Measurements from ENCODE around the gene GPR55.

The GPR55 gene

GRCh38 chr2:230908092-230908594 lies 16.9 kb downstream of the GPR55 start:
- Histone ChIP-seq H3K36me3 (no peaks in the 10 kb centered on the region), H3K4me1 (ENCODE audit: control insufficient read depth in 1 of 2, insufficient read depth in 1 of 2, low read depth in 1 of 2, low read length in 1 of 2) (no peaks in the 10 kb centered on the region), H3K27ac (no peak overlapping the region), H3K27me3 (no peaks in the 10 kb centered on the region), H3K9me3 (no peaks in the 10 kb centered on the region), H3K4me3 (ENCODE audit: low read depth in 1 of 2, low read length in 1 of 2) (no peak overlapping the region)
- no peak for TF ChIP-seq CTCF (IDR thresholded peaks at IDR 0.05)

DNA sequence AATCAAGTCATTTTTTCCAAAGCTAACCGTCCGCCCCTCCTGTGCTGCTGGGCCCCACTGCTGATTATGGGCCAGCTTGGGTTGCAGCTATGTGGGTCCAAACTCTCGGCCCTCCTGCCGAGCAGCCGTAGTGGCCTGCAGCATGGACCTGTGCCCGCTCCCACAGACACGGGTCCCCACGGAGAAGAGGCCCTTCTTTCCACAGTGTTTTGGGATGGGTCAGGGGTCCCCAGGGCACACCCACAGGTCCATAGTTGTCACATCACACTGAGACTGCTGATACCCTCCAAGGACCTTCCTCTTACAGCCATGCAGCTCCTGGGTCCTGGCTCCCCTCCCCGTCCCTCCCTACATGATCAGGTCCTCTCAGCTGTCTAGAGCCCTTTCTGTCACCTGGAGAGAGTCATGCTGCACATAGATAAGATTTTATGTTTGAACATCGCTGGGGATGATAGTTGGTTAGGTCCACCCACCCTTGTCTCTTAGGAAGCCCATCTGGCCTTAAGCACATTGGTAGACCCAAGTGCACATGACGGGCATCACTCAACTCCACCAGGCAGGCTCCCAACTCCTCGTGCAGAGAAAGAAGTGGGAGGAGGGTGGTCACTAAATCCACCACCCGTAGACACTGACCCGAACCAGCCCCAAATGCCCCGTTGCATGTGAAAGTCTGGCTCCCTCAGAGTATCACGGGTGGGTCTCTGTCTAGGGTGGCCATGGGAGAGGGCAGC lies 17.5 kb downstream of the GPR55 start:
- Histone ChIP-seq H3K9me3 (no peaks in the 10 kb centered on the region), H3K4me3 (ENCODE audit: low read depth in 1 of 2, low read length in 1 of 2) (no peak overlapping the region), H3K36me3 (no peaks in the 10 kb centered on the region), H3K27ac (no peak overlapping the region), H3K4me1 (ENCODE audit: control insufficient read depth in 1 of 2, insufficient read depth in 1 of 2, low read depth in 1 of 2, low read length in 1 of 2) (no peaks in the 10 kb centered on the region), H3K27me3 (no peaks in the 10 kb centered on the region)
- TF ChIP-seq CTCF (IDR thresholded peaks at IDR 0.05) = no peak

GRCh38 chr2:230906471-230907230 lies 18.4 kb downstream of the GPR55 start:
- Histone ChIP-seq H3K4me3 (ENCODE audit: low read depth in 1 of 2, low read length in 1 of 2) (no peak overlapping the region), H3K27me3 (no peaks in the 10 kb centered on the region), H3K9me3 (no peaks in the 10 kb centered on the region), H3K36me3 (no peaks in the 10 kb centered on the region), H3K4me1 (ENCODE audit: control insufficient read depth in 1 of 2, insufficient read depth in 1 of 2, low read depth in 1 of 2, low read length in 1 of 2) (no peaks in the 10 kb centered on the region), H3K27ac (no peak overlapping the region)
- TF ChIP-seq CTCF (IDR thresholded peaks at IDR 0.05) = no peak

- TF ChIP-seq CTCF (IDR thresholded peaks at IDR 0.05) = no peak
- no peaks in the 10 kb centered on the region for H3K4me1 ChIP-seq (ENCODE audit: control insufficient read depth in 1 of 2, insufficient read depth in 1 of 2, low read depth in 1 of 2, low read length in 1 of 2)
- H3K4me3 ChIP-seq (ENCODE audit: low read depth in 1 of 2, low read length in 1 of 2) = no peak overlapping the region
- H3K27ac ChIP-seq = no peak overlapping the region
- H3K9me3 ChIP-seq = no peaks in the 10 kb centered on the region
- H3K27me3 ChIP-seq = no peaks in the 10 kb centered on the region
- no peaks in the 10 kb centered on the region for H3K36me3 ChIP-seq
Observed at GRCh38 chr2:230905448-230906421, 19.3 kb downstream of the GPR55 start.

- Histone ChIP-seq H3K9me3 (no peaks in the 10 kb centered on the region), H3K27me3 (no peaks in the 10 kb centered on the region), H3K4me1 (ENCODE audit: control insufficient read depth in 1 of 2, insufficient read depth in 1 of 2, low read depth in 1 of 2, low read length in 1 of 2) (no peaks in the 10 kb centered on the region), H3K36me3 (no peaks in the 10 kb centered on the region), H3K27ac (no peak overlapping the region), H3K4me3 (ENCODE audit: low read depth in 1 of 2, low read length in 1 of 2) (no peak overlapping the region)
- TF ChIP-seq CTCF (IDR thresholded peaks at IDR 0.05) = no peak
Observed at GRCh38 chr2:230904856-230905447, 20.1 kb downstream of the GPR55 start.

Data from neutrophil (primary cell).